Activated naive CD4-positive, alpha-beta T cell treated with anti-CD3 and anti-CD28 coated beads, Interleukin-2, amount 50 U/mL, for 72 hours (primary cell): ENCODE measurements around the gene PRDM1. TPM values are rescaled to one million over a fixed set of nuclear protein-coding genes. Genes with fewer than 3 reads are reported as not detected.
A peak's percentile ranks its signal among the peaks of the same experiment; 100 is the strongest.
"Not testable (repeated sequence)": the region's sequence is repeated elsewhere in the genome, so short reads cannot be mapped to it uniquely, and the experiment has no call there.

ENCODE experiments used
- ATAC-seq, 2 donors: fragments of 150-1000 bp; cut with Tn5 transposase; 2 replicates each; pipeline ENCODE4 v1.10.0; 2021; ENCODE audit warnings: mild to moderate bottlenecking in 2 of 2, moderate library complexity in 2 of 2
- DNase-seq, 2 donors: peaks; one replicate each; pipeline ENCODE4 v3.0.0; 2021 to 2022; ENCODE audit warnings: low spot score in 2 of 2
- H3K27ac Mint-ChIP-seq, 2 donors: one replicate each; pipeline ENCODE4 v1.8.0; 2022; ENCODE audit warnings: mild to moderate bottlenecking in 2 of 2, mixed read lengths in 2 of 2
- H3K36me3 Mint-ChIP-seq, 2 donors: one replicate each; pipeline ENCODE4 v1.8.0; 2022; ENCODE audit warnings: mixed read lengths in 2 of 2
- H3K9me3 Mint-ChIP-seq, 2 donors: one replicate each; pipeline ENCODE4 v1.8.0; 2022; ENCODE audit warnings: mixed read lengths in 2 of 2
- total RNA-seq, 2 donors: library from RNA; stranded (reverse); gene quantifications; one replicate each; pipeline ENCODE4 v1.2.3, GENCODE V29; 2022

The PRDM1 gene
- total RNA-seq, 2 donors from 2014 or later = 7.7 to 12.5 TPM

DNA sequence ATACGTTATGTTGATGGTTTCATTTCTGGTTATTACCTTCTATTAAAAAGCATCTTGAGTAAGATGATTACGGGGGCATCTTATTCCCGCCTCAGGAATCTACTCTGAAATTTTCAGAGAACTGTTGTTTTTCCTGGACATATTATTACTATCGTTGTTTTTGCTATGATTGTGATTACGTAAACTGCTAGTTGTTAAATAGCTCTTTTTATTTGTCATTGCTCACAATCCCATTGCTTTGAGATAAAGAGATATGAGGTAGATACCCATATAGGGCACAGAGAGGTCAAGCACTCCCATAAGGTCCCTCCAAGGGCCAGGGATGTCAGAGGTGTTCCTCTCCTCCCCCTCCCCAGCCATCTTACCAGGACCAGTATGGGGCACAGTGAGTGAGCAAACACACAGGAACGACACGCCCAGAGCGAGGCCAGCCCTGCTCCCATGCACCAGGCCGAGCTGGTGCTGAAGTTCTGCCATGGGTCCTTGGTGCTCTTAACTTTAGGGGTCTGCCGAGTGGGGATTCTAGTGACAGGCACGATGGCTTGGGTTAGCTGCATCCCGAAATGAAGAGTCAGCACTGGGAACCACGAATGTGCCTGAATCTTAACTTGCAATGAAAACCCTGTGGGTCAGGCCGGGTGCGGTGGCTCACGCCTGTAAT lies 49.9 kb downstream of the PRDM1 start:
- no peaks in the 10 kb centered on the region for H3K9me3 Mint-ChIP-seq
- H3K36me3 Mint-ChIP-seq = no peaks in the 10 kb centered on the region
- ATAC-seq (no peak), DNase-seq (no peak)
- no peak overlapping the region for H3K27ac Mint-ChIP-seq

DNA sequence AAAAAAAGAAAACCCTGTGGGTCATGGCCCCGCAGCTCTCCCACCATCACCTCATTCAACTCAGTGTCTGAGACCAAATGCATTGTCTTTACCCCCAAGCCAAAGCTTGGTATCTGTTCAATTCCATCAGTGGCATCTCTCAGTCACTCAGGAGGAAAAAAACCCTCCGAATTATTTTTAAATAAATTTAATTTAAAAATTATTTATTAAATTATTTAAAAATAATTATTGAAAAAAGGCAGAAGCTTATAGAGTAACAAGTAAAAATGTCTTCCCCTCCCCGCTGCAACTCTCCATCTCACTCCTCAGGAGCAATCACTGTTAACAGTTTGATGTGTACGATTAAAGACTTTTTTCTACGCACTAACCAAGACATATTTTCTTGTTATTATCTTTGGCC lies 50.7 kb downstream of the PRDM1 start:
- Mint-ChIP-seq H3K27ac (no peak overlapping the region), H3K36me3 (no peaks in the 10 kb centered on the region), H3K9me3 (no peaks in the 10 kb centered on the region)
- ATAC-seq (no peak), DNase-seq (no peak)

DNA sequence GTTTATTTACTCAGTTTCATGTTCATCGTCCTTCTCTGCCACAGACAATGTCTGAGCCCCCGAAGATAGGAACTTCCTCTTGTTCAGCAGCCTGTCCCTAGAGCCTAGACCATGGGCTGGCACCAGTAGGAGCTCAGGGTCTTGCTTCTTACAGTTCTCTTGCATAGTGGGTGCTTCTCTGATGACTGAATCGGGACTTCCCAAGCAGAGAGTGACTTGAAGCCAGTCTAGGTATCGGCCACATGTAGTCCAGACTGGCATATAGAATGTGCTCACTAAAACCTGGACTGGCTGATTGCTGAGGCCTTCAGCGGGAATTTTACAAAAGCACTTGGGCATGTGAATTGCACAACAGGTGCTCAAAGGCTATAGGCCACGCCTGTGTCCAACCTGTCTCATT lies 52.0 kb downstream of the PRDM1 start:
- no peak for DNase-seq
- no peaks in the 10 kb centered on the region for H3K9me3 Mint-ChIP-seq
- no peak for ATAC-seq
- H3K27ac Mint-ChIP-seq = peak overlapping the region in 1 of 2 donors; percentile 24
- no peaks in the 10 kb centered on the region for H3K36me3 Mint-ChIP-seq

DNA sequence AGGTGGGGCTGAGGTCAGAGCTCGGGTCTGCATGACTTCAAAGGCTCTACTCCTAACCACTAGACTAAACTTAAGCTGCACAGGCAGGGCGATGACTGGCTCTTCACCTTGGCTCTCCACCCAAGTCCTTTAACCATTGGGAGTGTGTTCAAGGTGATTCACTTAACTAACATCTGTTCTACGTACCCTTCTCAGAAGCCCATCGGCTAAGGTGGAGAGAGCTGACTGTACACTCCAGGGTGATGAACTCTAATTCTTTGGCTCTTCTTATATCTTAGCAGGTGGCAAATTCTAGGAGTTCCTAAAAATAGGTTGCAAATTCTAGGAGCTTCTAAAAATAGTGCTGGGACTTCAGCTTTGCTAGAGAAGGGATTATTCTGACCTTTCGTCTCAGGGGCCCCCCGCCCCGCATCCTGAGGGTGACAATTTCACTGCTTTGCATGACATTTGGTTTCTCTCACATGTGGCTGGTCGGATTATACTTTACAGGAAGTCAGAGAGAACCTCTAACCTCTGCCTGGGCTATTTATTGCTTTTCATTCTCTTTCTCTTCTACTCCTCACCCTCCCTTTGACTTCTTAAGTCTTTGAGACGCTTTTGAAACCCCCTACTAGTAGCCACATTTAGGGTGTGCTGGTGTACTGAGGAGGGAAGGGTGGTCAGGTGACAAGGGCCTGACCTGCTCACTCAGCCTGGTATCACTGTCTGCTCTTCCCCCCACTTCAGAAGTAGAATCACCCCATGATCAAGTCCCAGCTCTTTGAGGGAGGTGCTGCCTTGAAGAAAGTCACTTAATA lies 55.5 kb downstream of the PRDM1 start:
- H3K36me3 Mint-ChIP-seq = no peaks in the 10 kb centered on the region
- ATAC-seq (peak; percentile 90 to 93), DNase-seq (peak; percentile 42 to 77)
- no peaks in the 10 kb centered on the region for H3K9me3 Mint-ChIP-seq
- peak overlapping the region; percentile 88 to 90 for H3K27ac Mint-ChIP-seq

DNA sequence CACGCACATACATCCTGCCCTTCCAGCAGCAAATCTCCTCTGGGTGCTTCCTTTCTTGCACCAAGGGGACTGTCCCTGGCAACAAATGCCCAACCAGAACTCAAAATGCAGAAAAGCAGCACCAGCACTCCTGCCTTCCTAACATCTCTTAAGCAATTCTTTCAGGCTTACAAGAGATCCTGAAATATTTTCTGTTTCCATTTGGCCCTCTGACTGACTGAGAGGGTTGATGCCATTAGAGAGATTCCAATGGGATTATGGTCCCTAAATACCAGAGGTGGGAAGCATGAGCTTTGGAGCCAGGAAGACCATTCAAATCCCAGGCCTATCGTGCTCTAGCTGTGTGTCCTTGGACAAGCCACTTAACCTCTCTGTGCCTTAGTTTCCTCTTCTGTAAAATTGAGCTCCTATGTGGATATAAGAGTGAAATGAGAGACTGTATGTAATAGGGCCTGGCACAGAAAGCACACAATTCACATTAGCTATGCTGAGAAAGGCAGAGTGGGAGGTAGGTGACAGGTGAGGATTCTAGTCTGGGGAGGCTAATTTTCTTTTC lies 56.8 kb downstream of the PRDM1 start:
- Mint-ChIP-seq H3K27ac (no peak overlapping the region), H3K9me3 (no peaks in the 10 kb centered on the region)

DNA sequence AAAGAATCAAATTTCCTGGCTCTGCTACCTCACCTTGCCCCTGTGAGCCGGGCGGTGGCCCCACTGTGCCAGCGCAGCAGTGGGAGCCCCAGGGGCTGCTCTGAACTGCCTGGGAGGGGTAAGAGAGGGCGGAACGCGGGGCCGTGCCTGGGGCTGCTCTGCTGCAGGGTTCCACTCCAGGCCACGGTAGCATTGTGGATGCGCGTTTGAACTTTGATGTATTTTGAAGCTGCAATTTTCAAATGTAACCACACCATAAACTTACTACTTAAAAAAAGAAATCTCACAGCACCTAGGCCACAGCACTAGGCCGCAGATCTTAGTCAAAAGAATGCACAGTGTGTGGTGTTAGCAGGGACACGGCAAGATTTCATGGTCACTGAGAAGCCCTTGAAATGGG lies 57.5 kb downstream of the PRDM1 start:
- no peaks in the 10 kb centered on the region for H3K9me3 Mint-ChIP-seq
- no peak for ATAC-seq

More for the DNA sequence above, 56.8 kb downstream of the PRDM1 start:
- no peak for ATAC-seq
- no peak for DNase-seq
- no peaks in the 10 kb centered on the region for H3K36me3 Mint-ChIP-seq

DNA sequence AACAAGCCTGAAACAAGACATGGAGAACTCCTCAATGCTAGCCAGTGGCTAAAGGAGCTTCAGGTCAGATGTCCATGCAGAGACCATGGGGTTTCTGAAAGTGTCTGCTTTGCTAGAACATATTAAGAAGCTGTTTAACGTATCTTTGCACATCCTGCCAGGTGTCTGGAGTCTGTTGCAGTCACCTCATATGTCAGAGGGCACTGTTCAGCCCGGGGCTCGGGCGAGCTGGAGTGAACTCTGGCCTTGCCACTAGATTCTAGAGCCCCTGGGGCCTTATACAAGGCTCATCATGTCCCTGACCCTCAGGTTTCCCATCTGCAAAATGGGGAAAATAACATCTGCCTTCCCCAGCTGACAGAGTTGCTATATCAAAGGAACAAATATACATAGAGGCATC lies 59.0 kb downstream of the PRDM1 start:
- no peaks in the 10 kb centered on the region for H3K36me3 Mint-ChIP-seq
- no peak for ATAC-seq
- no peaks in the 10 kb centered on the region for H3K9me3 Mint-ChIP-seq
- DNase-seq = no peak
- H3K27ac Mint-ChIP-seq = no peak overlapping the region

More for the DNA sequence above, 57.5 kb downstream of the PRDM1 start:
- no peak for DNase-seq
- Mint-ChIP-seq H3K36me3 (no peaks in the 10 kb centered on the region), H3K27ac (no peak overlapping the region)

DNA sequence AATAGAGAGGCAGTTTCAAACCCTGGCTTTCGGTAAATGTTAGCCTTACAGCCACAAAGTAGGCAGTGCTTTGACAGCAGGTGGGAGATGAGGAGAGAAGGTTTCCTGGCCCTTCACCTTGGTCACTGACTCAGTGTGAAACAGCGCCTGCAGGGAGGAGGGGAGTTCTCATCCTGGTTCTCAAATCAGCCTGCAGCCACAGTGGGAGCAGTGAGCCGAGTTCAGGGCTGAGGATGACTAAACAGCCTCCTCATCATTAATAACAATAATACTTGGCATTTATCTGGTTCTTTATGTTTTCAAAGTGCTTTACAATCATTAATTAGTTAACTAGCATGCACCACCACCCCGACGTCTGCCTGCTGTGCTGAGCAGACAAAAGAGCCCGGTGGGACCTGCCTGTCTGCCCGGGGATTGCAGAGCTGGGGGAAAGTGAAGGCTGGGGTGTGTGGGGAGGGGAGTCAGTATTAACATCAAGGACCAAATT lies 59.6 kb downstream of the PRDM1 start:
- H3K9me3 Mint-ChIP-seq = no peaks in the 10 kb centered on the region
- peak in 1 of 2 donors; percentile 33 for ATAC-seq
- H3K36me3 Mint-ChIP-seq = no peaks in the 10 kb centered on the region
- DNase-seq = peak in 1 of 2 donors; percentile 19
- H3K27ac Mint-ChIP-seq = no peak overlapping the region

DNA sequence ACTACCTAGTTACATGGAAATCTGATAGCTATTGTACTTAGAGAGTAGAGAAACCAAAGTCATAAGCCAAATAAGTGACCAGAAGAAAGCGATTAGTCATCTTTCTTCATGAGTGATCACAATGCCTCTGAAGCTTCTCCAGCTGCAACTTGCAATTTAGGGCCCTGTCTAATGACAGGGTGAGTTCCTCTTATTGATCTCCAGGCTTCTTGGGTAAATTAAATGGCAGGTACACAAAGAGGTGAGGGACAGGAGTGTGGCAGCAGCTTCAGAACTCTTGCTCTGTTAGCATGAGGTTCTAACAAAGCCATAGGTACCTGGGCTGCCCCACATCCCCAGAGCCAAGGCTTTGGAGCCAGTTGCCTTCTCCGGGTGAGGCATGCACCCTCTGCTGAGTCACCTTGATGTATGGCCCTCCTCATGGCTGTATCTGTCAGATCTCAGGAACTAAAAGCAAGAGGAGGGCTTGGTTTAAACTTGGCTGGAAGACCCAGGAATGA lies 60.8 kb downstream of the PRDM1 start:
- DNase-seq = no peak
- Mint-ChIP-seq H3K9me3 (peaks cover 0 to 8% of the 10 kb centered on the region in 2 donors), H3K36me3 (peaks cover 0 to under 1% of the 10 kb centered on the region in 2 donors), H3K27ac (no peak overlapping the region)
- ATAC-seq = no peak

DNA sequence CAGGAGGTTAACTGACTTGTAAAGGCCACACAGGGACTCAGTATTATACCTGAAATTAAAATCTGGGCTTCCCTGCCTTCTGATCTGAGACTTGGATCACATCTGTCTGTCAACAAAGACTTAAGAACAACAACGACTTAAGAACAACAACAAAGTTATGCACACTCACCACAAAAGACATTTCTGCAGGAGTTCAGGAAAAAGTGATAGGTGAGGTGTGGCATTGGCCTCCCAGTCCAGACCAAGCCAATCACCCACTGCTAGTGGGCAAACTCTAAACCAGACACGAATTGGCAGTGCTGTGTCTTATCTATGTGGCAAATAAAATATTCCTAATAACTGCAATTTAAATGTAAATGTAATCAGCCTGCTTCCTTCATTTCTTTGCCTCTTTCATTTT lies 61.3 kb downstream of the PRDM1 start:
- Mint-ChIP-seq H3K9me3 (peaks cover 0 to 13% of the 10 kb centered on the region in 2 donors), H3K36me3 (peaks cover 0 to 6% of the 10 kb centered on the region in 2 donors), H3K27ac (no peak overlapping the region)
- ATAC-seq = no peak
- DNase-seq = no peak

DNA sequence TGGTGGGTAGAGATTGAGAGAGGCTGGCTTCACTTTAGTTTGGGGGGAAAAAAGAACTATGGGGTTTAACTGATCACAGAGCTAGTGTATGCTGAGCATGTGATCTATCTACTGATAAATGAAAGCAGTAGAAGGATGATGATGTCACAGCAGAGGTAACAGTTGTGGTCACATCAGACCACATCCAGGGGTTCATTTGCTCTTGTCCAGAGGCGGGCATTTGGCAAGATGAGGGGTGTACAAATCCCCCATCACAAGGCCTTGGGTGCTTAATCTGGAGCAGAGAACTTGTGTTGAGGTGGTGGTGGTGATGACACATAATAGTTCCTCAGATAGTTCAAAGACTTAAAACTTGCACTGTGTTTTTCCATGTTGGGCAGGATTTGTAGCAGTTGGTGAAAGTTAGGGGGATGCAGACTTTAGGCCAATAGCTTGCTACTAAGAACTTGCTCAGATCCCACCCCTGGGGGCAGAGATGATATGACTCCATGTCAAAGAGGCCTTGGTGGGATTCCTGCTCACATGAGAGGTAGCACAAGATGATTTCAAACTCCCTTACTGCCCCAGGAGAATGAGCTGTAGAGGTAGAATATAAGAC lies 63.4 kb downstream of the PRDM1 start:
- DNase-seq = no peak
- Mint-ChIP-seq H3K36me3 (peaks cover 0 to 7% of the 10 kb centered on the region in 2 donors), H3K27ac (peak overlapping the region in 1 of 2 donors; percentile 1), H3K9me3 (peaks cover 0 to 17% of the 10 kb centered on the region in 2 donors)
- ATAC-seq = peak; percentile 69 to 71

DNA sequence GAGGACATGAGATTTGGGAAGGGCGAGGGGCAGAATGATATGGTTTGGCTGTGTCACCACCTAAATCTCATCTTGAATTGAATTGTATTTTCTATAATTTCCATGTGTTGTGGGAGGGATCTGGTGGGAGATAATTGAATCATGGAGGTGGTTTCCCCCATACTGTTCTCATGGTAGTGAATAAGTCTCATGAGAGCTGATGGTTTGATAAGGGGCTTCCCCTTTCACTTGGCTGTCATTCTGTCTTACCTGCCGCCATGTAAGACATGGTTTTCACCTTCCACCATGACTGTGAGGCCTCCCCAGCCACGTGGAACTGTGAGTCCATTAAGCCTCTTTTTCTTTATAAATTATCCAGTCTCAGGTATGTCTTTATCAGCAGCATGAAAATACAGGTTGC lies 66.3 kb downstream of the PRDM1 start:
- peak in 1 of 2 donors; percentile 72 for ATAC-seq
- DNase-seq, H3K36me3 Mint-ChIP-seq: not testable (repeated sequence)
- peaks cover 0 to 17% of the 10 kb centered on the region in 2 donors for H3K9me3 Mint-ChIP-seq
- H3K27ac Mint-ChIP-seq = peak overlapping the region in 1 of 2 donors; percentile 36

DNA sequence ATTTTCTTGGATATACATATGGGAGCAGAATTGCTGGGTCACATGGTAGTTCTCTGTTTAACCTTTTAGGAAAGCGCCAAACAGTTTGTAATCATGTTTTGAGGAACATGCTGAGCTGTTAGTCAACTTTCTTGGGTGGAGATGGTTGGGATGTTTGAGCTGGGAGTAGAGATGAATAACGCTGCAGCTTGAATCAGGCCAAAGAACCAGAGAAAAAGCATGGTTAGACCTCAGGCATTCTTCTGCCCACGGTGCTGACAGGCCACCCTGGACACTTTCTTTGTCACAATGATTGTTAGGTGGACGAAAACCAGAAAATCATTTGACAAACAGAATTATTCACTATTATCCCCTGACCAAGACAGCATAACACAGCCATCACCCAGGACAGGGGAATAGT lies 66.8 kb downstream of the PRDM1 start:
- peak overlapping the region in 1 of 2 donors; percentile 36 for H3K27ac Mint-ChIP-seq
- H3K36me3 Mint-ChIP-seq = peaks cover 0 to 7% of the 10 kb centered on the region in 2 donors
- H3K9me3 Mint-ChIP-seq = peaks cover 0 to 17% of the 10 kb centered on the region in 2 donors

DNA sequence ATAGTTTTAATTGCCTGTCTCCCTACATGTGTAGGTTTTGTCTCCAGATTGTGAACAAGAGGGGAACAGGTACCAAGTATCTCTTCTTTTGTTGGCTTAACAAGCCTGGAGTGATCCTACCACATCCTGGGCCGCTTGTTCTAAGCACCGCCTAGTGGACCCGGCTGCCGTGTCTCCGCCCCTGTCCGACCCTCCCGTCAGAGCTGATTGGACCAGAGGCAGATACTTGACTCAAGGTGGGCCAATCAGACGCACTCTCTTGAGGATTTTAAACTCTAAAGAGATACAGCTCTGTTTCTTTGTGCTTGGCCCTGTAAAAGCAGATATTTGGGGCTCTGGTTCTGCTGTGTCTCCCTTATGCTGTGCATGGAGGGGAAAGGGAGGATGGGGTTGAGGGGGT lies 68.2 kb downstream of the PRDM1 start:
- DNase-seq (no peak), ATAC-seq (no peak)
- peaks cover 0 to 7% of the 10 kb centered on the region in 2 donors for H3K36me3 Mint-ChIP-seq

More for the DNA sequence above, 66.8 kb downstream of the PRDM1 start:
- ATAC-seq = peak in 1 of 2 donors; percentile 4
- no peak for DNase-seq

DNA sequence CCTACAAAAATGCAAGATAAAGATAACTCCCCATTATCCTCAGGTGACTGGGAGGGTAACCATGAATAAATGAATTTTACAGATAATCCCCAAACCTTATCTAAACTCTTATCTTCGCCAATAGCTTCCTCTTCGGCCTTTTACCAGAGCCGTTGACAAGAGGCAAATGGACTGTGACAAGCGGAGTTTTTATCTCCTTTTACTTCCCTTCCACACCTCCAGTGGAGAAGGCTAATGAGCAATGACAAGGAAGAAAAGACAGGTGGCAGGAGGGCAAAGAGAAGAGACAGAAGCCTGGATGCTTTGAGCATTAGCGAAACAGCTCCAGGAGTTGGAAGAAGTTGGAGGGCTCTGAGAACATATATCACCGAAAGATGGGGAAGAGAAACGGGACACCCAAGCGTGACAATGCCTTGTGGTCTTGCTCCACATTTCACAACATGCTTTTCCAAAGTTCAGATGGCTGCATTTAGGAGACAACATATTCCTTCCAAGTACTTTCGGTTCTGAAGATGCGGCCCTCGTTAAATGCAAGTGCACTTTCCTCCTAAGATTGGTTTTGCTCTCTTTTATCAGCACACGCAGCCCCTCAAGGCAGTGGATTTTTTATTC lies 69.2 kb downstream of the PRDM1 start:
- peaks cover 0 to 7% of the 10 kb centered on the region in 2 donors for H3K36me3 Mint-ChIP-seq
- no peak for DNase-seq
- no peak overlapping the region for H3K27ac Mint-ChIP-seq
- H3K9me3 Mint-ChIP-seq = peaks cover 0 to 17% of the 10 kb centered on the region in 2 donors
- no peak for ATAC-seq

More for the DNA sequence above, 68.2 kb downstream of the PRDM1 start:
- no peak overlapping the region for H3K27ac Mint-ChIP-seq
- peaks cover 0 to 17% of the 10 kb centered on the region in 2 donors for H3K9me3 Mint-ChIP-seq

DNA sequence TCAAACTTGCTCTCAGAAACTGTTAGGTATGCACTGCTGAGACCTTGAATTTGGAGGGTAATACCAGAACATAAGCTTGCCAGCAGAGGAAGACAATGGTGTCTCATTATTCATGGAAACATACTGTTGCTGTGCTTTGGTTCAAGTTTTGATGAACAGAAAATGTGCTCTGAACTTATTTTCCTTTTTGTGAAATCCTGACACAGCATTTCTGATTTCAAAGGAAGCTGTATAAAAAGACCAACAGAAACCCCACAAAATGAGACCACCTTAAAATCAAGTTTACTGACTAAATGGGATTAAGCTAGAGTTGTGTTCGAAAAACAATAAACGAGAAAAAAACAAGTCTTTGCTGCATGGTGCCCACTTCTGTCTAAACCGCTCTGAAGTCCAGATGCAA lies 70.3 kb downstream of the PRDM1 start:
- H3K27ac Mint-ChIP-seq = no peak overlapping the region
- DNase-seq = no peak
- ATAC-seq = no peak
- H3K36me3 Mint-ChIP-seq = peaks cover 0 to 7% of the 10 kb centered on the region in 2 donors
- H3K9me3 Mint-ChIP-seq = peaks cover 0 to 15% of the 10 kb centered on the region in 2 donors
